Thyroid gland (tissue), 4 donors: Measurements from ENCODE around the gene PRPH.

Source experiments
- CTCF ChIP-seq, 6 experiments: fragments of 200-600 bp in 3 of 6; fragments of 450-650 bp in 3 of 6; sonication (generic) in 3 of 6; IDR thresholded peaks; one replicate each; pipeline ENCODE4 v1.5.1; 2016 to 2019; ENCODE audit warnings: antibody characterized with exemption in 6 of 6, mild to moderate bottlenecking in 2 of 6, inconsistent platforms in 1 of 6, moderate library complexity in 1 of 6
- POLR2A ChIP-seq, 2 donors: fragments of 450-650 bp; IDR thresholded peaks; one replicate each; pipeline ENCODE4 v1.6.1; 2017; ENCODE audit warnings: antibody characterized with exemption in 2 of 2, mild to moderate bottlenecking in 2 of 2, moderate library complexity in 1 of 2

- TF ChIP-seq CTCF (IDR thresholded peaks at IDR 0.05) (no peak), POLR2A (IDR thresholded peaks at IDR 0.05) (no peak)
Observed at GRCh38 chr12:49283541-49284429, 11.2 kb upstream of the PRPH start.
